GM12878 (cell line): ENCODE results near the gene MCC. TPM values are rescaled to one million over a fixed set of nuclear protein-coding genes. Genes with fewer than 3 reads are reported as not detected.

Experiments used
- ATAC-seq: fragments of 200-7000 bp; cut with Tn5 transposase; 3 replicates; pipeline ENCODE4 v1.9.1; 2020; ENCODE audit warnings: mild to moderate bottlenecking, moderate library complexity
- BruUV-seq: library from RNA; stranded (reverse); fragments of 400-500 nt; replicated peaks from 2 replicates; lab custom pipeline; 2021; lab: Mats Ljungman, UMichigan
- CTCF ChIA-PET: fragments of 300-600 bp; sonication (Branson Sonifier 250); formaldehyde crosslinking; extraction: SDS; loops from one replicate; lab custom pipeline; 2021; ENCODE audit warnings: inconsistent platforms; lab: Yijun Ruan, JAX
- POLR2A ChIA-PET: fragments of 350-600 bp; formaldehyde crosslinking; extraction: SDS; loops from one replicate; lab custom pipeline; 2021; ENCODE audit warnings: inconsistent platforms; lab: Charles Lee
- RAD21 ChIA-PET: fragments of 300-600 bp; sonication (Branson Sonifier 250); formaldehyde crosslinking; loops from one replicate; lab custom pipeline; 2023; ENCODE audit warnings: antibody characterized with exemption; ENCODE audit not compliant: unreplicated experiment; lab: Charles Lee
- SMC1A ChIA-PET: fragments of 300-600 bp; sonication (Branson Sonifier 250); formaldehyde crosslinking; loops from one replicate; lab custom pipeline; 2023; ENCODE audit not compliant: unreplicated experiment, uncharacterized antibody; lab: Charles Lee
- DNase-seq: peaks from one replicate; pipeline ENCODE4 v3.0.0-alpha.2; 2011; ENCODE audit warnings: low read depth, low spot score
- FAIRE-seq: peaks from 3 replicates; lab custom pipeline; 2011; peaks lifted over from hg19 to GRCh38; lab: Jason Lieb, UNC
- H2AFZ ChIP-seq: 2 replicates; pipeline ENCODE4 v1.6.0; 2011; ENCODE audit warnings: low read depth, low read length, control low read depth; ENCODE audit not compliant: control insufficient read depth
- H3K27ac ChIP-seq: 2 replicates; pipeline ENCODE4 v1.5.1; 2011; ENCODE audit warnings: control low read depth; ENCODE audit not compliant: control insufficient read depth, insufficient read depth
- H3K27me3 ChIP-seq, 2 experiments: replicated peaks in 1 of 2; 2 replicates each; pipeline versions ENCODE4 v1.6.0 to v1.6.1; 2011; ENCODE audit warnings: low read length in 1 of 2; ENCODE audit not compliant: control insufficient read depth in 2 of 2, insufficient read depth in 2 of 2
- H3K36me3 ChIP-seq, 2 experiments: 2 replicates each; pipeline ENCODE4 v1.5.1; 2011; ENCODE audit warnings: low read length in 1 of 2; ENCODE audit not compliant: control insufficient read depth in 2 of 2, insufficient read depth in 2 of 2
- H3K4me1 ChIP-seq: 2 replicates; pipeline ENCODE4 v1.6.1; 2011; ENCODE audit warnings: mild to moderate bottlenecking, low read length, moderate library complexity, mixed read lengths; ENCODE audit not compliant: control insufficient read depth, insufficient read depth
- H3K4me2 ChIP-seq: 2 replicates; pipeline ENCODE4 v1.6.0; 2011; ENCODE audit warnings: control low read depth; ENCODE audit not compliant: control insufficient read depth, insufficient read depth
- H3K4me3 ChIP-seq: fragments of 200-600 bp; sonication (generic); 2 replicates; pipeline ENCODE4 v1.5.1; 2016
- H3K79me2 ChIP-seq: 2 replicates; pipeline ENCODE4 v1.6.0; 2011; ENCODE audit warnings: low read length; ENCODE audit not compliant: control insufficient read depth, insufficient read depth
- H3K9ac ChIP-seq: 2 replicates; pipeline ENCODE4 v1.8.0; 2011; ENCODE audit warnings: low read length, control low read depth, mixed read lengths; ENCODE audit not compliant: control insufficient read depth, insufficient read depth
- H3K9me3 ChIP-seq: replicated peaks from 3 replicates; pipeline ENCODE4 v1.5.1; 2011; ENCODE audit warnings: mild to moderate bottlenecking, low read length; ENCODE audit not compliant: control insufficient read depth, insufficient read depth
- H4K20me1 ChIP-seq: 2 replicates; pipeline ENCODE4 v1.6.0; 2011; ENCODE audit not compliant: control insufficient read depth, insufficient read depth
- CHD1 ChIP-seq: IDR thresholded peaks from 2 replicates; pipeline ENCODE4 v1.6.1; 2012; ENCODE audit warnings: low read depth, low read length, improper control_type of control experiment
- HDAC2 ChIP-seq: fragments of 200-600 bp; sonication (generic); IDR thresholded peaks from 2 replicates; pipeline ENCODE4 v1.6.1; 2017
- SIN3A ChIP-seq: IDR thresholded peaks from 2 replicates; pipeline ENCODE4 v1.6.1; 2012; ENCODE audit warnings: low read depth, low read length, improper control_type of control experiment
- WGBS: methylation state at CpG from one replicate; pipeline ENCODE4 v1.1.6; 2016; ENCODE audit warnings: low lambda C conversion rate; ENCODE audit not compliant: insufficient replicate concordance, insufficient coverage; ENCODE audit errors: missing lambda C conversion rate; 5-methylcytosine and 5-hydroxymethylcytosine counted together
- in situ Hi-C: fragments of 300-500 bp; cut with MboI; formaldehyde crosslinking; loops from 9 replicates; pipeline ENCODE4 v1.14.3; 2018; ENCODE audit warnings: mixed read lengths
- intact Hi-C: fragments of 100-400 bp; cut with micrococcal nuclease; formaldehyde crosslinking; loops from one replicate; pipeline ENCODE4 v1.14.2; 2022; ENCODE audit not compliant: unreplicated experiment
- polyA plus RNA-seq, 11 experiments: library from polyadenylated mRNA; depleted of rRNA in 4 of 11; unstranded in 6 of 11; stranded (reverse) in 5 of 11; fragments of >200 nt; fragmentation: Nextera tagmentation in 4 of 11; fragmentation: Illumina TruSeq in 1 of 11; extraction: Ambion mirVana in 4 of 11; extraction: Trizol in 1 of 11; gene quantifications; 1 replicate in 1 of 11; 2 replicates in 10 of 11; pipeline versions ENCODE4 v1.2.1 to v1.2.3, GENCODE V29; 2011 to 2016; ENCODE audit warnings: inconsistent platforms in 2 of 11, missing spikeins in 2 of 11, low read depth in 1 of 11
- total RNA-seq, 4 experiments: library from RNA; depleted of rRNA in 3 of 4; stranded (reverse); fragments of >200 nt in 3 of 4; fragmentation: Illumina TruSeq in 1 of 4; extraction: Trizol in 1 of 4; gene quantifications; 2 replicates each; pipeline versions ENCODE4 v1.2.1 to v1.2.3, GENCODE V29; 2013 to 2021
- TF ChIP-seq, protein P1 (sequence below), 3 experiments: IDR thresholded peaks in 2 of 3; conservative IDR thresholded peaks in 1 of 3; 2 replicates each; pipeline ENCODE4 v1.5.1; 2011; ENCODE audit warnings: low read depth in 3 of 3, low read length in 3 of 3, mild to moderate bottlenecking in 3 of 3, control low read depth in 2 of 3, moderate library complexity in 2 of 3, inconsistent platforms in 1 of 3, mixed read lengths in 1 of 3; ENCODE audit not compliant: control insufficient read depth in 2 of 3, insufficient read depth in 1 of 3; ENCODE audit errors: extremely low read depth in 1 of 3
- TF ChIP-seq, protein P2 (sequence below): fragments of 150-350 bp; IDR thresholded peaks from 2 replicates; pipeline ENCODE4 v1.6.1; 2016; ENCODE audit warnings: low read depth, low read length

MCC gene
- total and polyA plus RNA-seq, 10 of the 15 experiments (the other 5 are each of a cell fraction or from before 2014, with no cell fraction given), result 0.03 to 0.86 (median 0.16) TPM

- TF ChIP-seq CHD1, result no peak
- TF ChIP-seq, protein P1, sequence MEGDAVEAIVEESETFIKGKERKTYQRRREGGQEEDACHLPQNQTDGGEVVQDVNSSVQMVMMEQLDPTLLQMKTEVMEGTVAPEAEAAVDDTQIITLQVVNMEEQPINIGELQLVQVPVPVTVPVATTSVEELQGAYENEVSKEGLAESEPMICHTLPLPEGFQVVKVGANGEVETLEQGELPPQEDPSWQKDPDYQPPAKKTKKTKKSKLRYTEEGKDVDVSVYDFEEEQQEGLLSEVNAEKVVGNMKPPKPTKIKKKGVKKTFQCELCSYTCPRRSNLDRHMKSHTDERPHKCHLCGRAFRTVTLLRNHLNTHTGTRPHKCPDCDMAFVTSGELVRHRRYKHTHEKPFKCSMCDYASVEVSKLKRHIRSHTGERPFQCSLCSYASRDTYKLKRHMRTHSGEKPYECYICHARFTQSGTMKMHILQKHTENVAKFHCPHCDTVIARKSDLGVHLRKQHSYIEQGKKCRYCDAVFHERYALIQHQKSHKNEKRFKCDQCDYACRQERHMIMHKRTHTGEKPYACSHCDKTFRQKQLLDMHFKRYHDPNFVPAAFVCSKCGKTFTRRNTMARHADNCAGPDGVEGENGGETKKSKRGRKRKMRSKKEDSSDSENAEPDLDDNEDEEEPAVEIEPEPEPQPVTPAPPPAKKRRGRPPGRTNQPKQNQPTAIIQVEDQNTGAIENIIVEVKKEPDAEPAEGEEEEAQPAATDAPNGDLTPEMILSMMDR (IDR thresholded peaks at IDR 0.05 in 2 of 3, conservative IDR thresholded peaks at IDR 0.05 in 1 of 3; ENCODE audit: control insufficient read depth in 2 of 3, extremely low read depth in 1 of 3, insufficient read depth in 1 of 3, low read depth in 3 of 3, low read length in 3 of 3), result no peak
- TF ChIP-seq, all 136 proteins: peak for 9
Observed at GRCh38 chr5:112975721-112976431, 512.4 kb downstream of the MCC start (continued).

DNA sequence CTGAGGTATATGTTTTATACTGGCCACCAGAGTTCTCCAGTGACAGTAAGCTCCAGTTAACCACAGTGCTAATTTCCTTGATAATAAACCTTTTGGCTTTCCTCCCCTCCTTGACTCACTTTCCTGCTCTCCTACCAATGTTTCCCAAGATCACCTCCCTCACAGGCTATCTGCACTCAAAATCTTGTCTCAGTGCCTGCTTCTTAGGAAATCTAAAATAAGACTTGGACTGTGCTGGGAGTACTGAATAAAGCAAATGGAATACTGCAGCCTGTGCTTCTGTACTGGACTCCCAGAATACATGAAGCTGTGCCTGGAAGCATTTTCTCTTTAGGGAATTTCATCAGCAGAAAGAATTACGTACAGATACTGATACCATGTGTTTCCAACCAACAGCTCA is 513.4 kb downstream of the MCC start:
- DNase-seq (no peak), FAIRE-seq (no peak), ATAC-seq (no peak)
- BruUV-seq, result no TSS peak
- no peak overlapping the region for H3K4me3 ChIP-seq
- POLR2A ChIA-PET, result interaction anchor here (1.4 to 1.8 kb wide), 2 partner anchors 11 to 55 kb away, joined by 3 to 4 read pairs; no protein-coding TSS in a partner anchor
- CTCF ChIA-PET, result interaction anchor here (0.8 to 2.9 kb wide), 4 partner anchors 13 to 52 kb away, joined by 3 to 11 read pairs (median 6); partner anchors contain the start of gene REEP5
- TF ChIP-seq, protein P2, sequence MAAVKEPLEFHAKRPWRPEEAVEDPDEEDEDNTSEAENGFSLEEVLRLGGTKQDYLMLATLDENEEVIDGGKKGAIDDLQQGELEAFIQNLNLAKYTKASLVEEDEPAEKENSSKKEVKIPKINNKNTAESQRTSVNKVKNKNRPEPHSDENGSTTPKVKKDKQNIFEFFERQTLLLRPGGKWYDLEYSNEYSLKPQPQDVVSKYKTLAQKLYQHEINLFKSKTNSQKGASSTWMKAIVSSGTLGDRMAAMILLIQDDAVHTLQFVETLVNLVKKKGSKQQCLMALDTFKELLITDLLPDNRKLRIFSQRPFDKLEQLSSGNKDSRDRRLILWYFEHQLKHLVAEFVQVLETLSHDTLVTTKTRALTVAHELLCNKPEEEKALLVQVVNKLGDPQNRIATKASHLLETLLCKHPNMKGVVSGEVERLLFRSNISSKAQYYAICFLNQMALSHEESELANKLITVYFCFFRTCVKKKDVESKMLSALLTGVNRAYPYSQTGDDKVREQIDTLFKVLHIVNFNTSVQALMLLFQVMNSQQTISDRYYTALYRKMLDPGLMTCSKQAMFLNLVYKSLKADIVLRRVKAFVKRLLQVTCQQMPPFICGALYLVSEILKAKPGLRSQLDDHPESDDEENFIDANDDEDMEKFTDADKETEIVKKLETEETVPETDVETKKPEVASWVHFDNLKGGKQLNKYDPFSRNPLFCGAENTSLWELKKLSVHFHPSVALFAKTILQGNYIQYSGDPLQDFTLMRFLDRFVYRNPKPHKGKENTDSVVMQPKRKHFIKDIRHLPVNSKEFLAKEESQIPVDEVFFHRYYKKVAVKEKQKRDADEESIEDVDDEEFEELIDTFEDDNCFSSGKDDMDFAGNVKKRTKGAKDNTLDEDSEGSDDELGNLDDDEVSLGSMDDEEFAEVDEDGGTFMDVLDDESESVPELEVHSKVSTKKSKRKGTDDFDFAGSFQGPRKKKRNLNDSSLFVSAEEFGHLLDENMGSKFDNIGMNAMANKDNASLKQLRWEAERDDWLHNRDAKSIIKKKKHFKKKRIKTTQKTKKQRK, result no peak
- TF ChIP-seq SIN3A (no peak), HDAC2 (no peak)
- intact Hi-C loops, result loop anchor here (5.0 kb wide), 2 partner anchors 268 to 542 kb away; no protein-coding TSS in a partner anchor
- H4K20me1 ChIP-seq, result no peaks in the 10 kb centered on the region
- H3K4me1 ChIP-seq, result peaks cover 14% of the 10 kb centered on the region
- in situ Hi-C loops, result loop anchor here (25.0 kb wide), 2 partner anchors 1437 to 1463 kb away; partner anchors contain the start of gene STARD4
- H3K27me3 ChIP-seq, result no peaks in the 10 kb centered on the region
- SMC1A ChIA-PET, result interaction anchor here (0.7 to 3.9 kb wide), 8 partner anchors 10 to 283 kb away, joined by 3 to 33 read pairs (median 5); partner anchors contain the start of gene REEP5
- H2AFZ ChIP-seq, result no peak overlapping the region; the same call in 1 of the 2 replicates
- H3K4me2 ChIP-seq, result no peak overlapping the region
- WGBS, result 96% methylated on average over 1 of the region's 1 CpG
- no peaks in the 10 kb centered on the region; the same call in 2 of the 3 replicates for H3K9me3 ChIP-seq
- peaks cover 34% of the 10 kb centered on the region for H3K79me2 ChIP-seq
- RAD21 ChIA-PET, result interaction anchor here (1.8 kb wide), 2 partner anchors 11 to 21 kb away, joined by 6 to 12 read pairs; no protein-coding TSS in a partner anchor
- H3K27ac ChIP-seq, result no peak overlapping the region
- no peaks in the 10 kb centered on the region for H3K36me3 ChIP-seq
- no peak overlapping the region for H3K9ac ChIP-seq
